ENCODE data around the gene APBB2.

APBB2 gene

DNA sequence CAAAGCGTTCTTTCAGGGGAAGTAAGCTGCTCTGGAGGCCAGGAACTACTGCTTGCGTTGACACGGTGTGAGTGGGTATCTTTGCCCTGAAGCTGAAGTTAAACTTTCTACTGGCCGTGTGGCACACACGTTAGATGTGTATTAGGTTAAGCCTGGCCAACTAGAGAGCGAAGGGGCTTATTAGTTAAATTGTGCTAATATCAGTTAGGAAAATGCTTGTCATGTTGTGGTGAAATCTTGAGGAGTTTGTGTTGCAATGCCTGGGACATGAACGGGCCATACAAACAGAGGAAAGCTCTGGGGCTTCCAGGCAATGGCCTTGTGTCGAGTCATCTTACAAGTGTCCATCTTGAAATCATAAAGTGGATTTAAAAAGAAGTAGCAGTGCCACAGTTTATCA, 402.0 kb downstream of the APBB2 start:
- TF ChIP-seq BACH2 (CRISPR knock-in tag; IDR thresholded peaks at IDR 0.05; ENCODE audit: borderline replicate concordance) (no peak), ZNF565 (CRISPR knock-in tag; conservative IDR thresholded peaks at IDR 0.05; ENCODE audit: low read depth) (no peak), ESRRG (CRISPR knock-in tag; IDR thresholded peaks at IDR 0.05) (no peak), OSR1 (CRISPR knock-in tag; IDR thresholded peaks at IDR 0.05) (no peak), CSDC2 (CRISPR knock-in tag; IDR thresholded peaks at IDR 0.05) (no peak), RARB (CRISPR knock-in tag; IDR thresholded peaks at IDR 0.05) (no peak), ISL1 (CRISPR knock-in tag; IDR thresholded peaks at IDR 0.05) (no peak), TCF4 (CRISPR knock-in tag; IDR thresholded peaks at IDR 0.05; ENCODE audit: borderline replicate concordance) (no peak), ARNTL (CRISPR knock-in tag; IDR thresholded peaks at IDR 0.05; ENCODE audit: borderline replicate concordance, low read depth) (no peak)
- no peak for ATAC-seq

DNA sequence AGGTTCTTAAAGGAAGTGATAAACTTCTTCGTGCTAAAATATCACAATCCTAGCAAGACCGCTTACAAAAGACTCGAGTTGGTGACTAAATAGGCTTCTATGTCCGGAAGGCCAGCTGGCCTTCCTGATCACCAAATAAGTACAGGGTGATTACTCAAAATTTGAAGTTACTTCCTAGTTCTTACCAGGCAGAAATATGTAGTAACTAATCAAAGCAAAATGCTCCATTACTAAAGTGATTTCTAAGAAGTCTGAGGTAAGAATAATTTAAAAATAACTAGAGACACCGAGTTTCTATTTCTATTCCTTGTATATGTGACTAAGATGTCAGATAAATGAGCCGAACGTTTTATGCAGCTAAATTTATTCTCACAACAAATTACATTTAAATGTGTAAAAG, 402.4 kb downstream of the APBB2 start:
- ATAC-seq: no peak
- TF ChIP-seq CSDC2 (CRISPR knock-in tag; IDR thresholded peaks at IDR 0.05) (no peak), ZFP30 (CRISPR knock-in tag; IDR thresholded peaks at IDR 0.05) (no peak), RARB (CRISPR knock-in tag; IDR thresholded peaks at IDR 0.05) (no peak), ZFP3 (CRISPR knock-in tag; IDR thresholded peaks at IDR 0.05) (no peak), BACH2 (CRISPR knock-in tag; IDR thresholded peaks at IDR 0.05; ENCODE audit: borderline replicate concordance) (no peak), SNAI2 (CRISPR knock-in tag; IDR thresholded peaks at IDR 0.05) (no peak)
- TF ChIP-seq, protein P1, sequence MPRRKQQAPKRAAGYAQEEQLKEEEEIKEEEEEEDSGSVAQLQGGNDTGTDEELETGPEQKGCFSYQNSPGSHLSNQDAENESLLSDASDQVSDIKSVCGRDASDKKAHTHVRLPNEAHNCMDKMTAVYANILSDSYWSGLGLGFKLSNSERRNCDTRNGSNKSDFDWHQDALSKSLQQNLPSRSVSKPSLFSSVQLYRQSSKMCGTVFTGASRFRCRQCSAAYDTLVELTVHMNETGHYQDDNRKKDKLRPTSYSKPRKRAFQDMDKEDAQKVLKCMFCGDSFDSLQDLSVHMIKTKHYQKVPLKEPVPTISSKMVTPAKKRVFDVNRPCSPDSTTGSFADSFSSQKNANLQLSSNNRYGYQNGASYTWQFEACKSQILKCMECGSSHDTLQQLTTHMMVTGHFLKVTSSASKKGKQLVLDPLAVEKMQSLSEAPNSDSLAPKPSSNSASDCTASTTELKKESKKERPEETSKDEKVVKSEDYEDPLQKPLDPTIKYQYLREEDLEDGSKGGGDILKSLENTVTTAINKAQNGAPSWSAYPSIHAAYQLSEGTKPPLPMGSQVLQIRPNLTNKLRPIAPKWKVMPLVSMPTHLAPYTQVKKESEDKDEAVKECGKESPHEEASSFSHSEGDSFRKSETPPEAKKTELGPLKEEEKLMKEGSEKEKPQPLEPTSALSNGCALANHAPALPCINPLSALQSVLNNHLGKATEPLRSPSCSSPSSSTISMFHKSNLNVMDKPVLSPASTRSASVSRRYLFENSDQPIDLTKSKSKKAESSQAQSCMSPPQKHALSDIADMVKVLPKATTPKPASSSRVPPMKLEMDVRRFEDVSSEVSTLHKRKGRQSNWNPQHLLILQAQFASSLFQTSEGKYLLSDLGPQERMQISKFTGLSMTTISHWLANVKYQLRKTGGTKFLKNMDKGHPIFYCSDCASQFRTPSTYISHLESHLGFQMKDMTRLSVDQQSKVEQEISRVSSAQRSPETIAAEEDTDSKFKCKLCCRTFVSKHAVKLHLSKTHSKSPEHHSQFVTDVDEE (CRISPR knock-in tag; IDR thresholded peaks at IDR 0.05): no peak
- TF ChIP-seq, protein P2, sequence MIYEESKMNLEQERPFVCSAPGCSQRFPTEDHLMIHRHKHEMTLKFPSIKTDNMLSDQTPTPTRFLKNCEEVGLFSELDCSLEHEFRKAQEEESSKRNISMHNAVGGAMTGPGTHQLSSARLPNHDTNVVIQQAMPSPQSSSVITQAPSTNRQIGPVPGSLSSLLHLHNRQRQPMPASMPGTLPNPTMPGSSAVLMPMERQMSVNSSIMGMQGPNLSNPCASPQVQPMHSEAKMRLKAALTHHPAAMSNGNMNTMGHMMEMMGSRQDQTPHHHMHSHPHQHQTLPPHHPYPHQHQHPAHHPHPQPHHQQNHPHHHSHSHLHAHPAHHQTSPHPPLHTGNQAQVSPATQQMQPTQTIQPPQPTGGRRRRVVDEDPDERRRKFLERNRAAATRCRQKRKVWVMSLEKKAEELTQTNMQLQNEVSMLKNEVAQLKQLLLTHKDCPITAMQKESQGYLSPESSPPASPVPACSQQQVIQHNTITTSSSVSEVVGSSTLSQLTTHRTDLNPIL (CRISPR knock-in tag; IDR thresholded peaks at IDR 0.05; ENCODE audit: low read depth): no peak

DNA sequence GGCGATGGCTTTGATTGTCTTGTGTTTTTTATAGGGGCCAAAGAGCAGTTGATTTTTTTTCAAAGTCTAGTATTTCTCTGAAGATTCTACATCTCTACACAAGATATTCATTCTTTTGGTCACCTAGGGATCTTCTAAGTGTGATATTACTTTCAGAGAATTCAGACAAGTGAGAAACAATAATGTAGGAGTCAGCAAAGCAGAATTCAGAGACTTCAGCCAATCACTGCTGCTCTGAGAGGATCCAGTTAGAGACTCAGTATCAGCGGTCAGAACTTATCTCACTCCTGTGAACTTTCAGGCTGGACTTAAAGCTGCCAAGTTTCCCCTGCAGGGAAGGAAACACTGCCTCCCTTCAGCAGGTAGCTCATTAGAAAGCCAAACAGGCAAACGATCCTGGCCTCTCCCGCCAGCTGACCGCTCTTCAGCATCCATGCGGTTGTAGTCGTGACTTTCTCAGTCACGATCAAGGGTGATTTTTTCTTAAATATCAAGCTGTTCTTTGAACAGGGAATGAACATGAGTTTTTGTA, 405.4 kb downstream of the APBB2 start:
- ATAC-seq: no peak
- TF ChIP-seq ZNF70 (CRISPR knock-in tag; IDR thresholded peaks at IDR 0.05) (no peak), CSDC2 (CRISPR knock-in tag; IDR thresholded peaks at IDR 0.05) (no peak), ISL1 (CRISPR knock-in tag; IDR thresholded peaks at IDR 0.05) (no peak), GLIS3 (CRISPR knock-in tag; IDR thresholded peaks at IDR 0.05) (no peak), OSR1 (CRISPR knock-in tag; IDR thresholded peaks at IDR 0.05) (no peak), ZNF565 (CRISPR knock-in tag; conservative IDR thresholded peaks at IDR 0.05; ENCODE audit: low read depth) (no peak), ESRRG (CRISPR knock-in tag; IDR thresholded peaks at IDR 0.05) (no peak), RARB (CRISPR knock-in tag; IDR thresholded peaks at IDR 0.05) (no peak), ARNTL (CRISPR knock-in tag; IDR thresholded peaks at IDR 0.05; ENCODE audit: borderline replicate concordance, low read depth) (no peak), TOX (CRISPR knock-in tag; IDR thresholded peaks at IDR 0.05; ENCODE audit: borderline replicate concordance) (no peak), BACH2 (CRISPR knock-in tag; IDR thresholded peaks at IDR 0.05; ENCODE audit: borderline replicate concordance) (no peak)
- TF ChIP-seq, protein P3, sequence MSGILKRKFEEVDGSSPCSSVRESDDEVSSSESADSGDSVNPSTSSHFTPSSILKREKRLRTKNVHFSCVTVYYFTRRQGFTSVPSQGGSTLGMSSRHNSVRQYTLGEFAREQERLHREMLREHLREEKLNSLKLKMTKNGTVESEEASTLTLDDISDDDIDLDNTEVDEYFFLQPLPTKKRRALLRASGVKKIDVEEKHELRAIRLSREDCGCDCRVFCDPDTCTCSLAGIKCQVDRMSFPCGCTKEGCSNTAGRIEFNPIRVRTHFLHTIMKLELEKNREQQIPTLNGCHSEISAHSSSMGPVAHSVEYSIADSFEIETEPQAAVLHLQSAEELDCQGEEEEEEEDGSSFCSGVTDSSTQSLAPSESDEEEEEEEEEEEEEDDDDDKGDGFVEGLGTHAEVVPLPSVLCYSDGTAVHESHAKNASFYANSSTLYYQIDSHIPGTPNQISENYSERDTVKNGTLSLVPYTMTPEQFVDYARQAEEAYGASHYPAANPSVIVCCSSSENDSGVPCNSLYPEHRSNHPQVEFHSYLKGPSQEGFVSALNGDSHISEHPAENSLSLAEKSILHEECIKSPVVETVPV (CRISPR knock-in tag; IDR thresholded peaks at IDR 0.05): no peak
- TF ChIP-seq, protein P4, sequence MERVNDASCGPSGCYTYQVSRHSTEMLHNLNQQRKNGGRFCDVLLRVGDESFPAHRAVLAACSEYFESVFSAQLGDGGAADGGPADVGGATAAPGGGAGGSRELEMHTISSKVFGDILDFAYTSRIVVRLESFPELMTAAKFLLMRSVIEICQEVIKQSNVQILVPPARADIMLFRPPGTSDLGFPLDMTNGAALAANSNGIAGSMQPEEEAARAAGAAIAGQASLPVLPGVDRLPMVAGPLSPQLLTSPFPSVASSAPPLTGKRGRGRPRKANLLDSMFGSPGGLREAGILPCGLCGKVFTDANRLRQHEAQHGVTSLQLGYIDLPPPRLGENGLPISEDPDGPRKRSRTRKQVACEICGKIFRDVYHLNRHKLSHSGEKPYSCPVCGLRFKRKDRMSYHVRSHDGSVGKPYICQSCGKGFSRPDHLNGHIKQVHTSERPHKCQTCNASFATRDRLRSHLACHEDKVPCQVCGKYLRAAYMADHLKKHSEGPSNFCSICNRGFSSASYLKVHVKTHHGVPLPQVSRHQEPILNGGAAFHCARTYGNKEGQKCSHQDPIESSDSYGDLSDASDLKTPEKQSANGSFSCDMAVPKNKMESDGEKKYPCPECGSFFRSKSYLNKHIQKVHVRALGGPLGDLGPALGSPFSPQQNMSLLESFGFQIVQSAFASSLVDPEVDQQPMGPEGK (CRISPR knock-in tag; IDR thresholded peaks at IDR 0.05; ENCODE audit: borderline replicate concordance): no peak
- TF ChIP-seq, protein P1 (CRISPR knock-in tag; IDR thresholded peaks at IDR 0.05): no peak

All from SK-N-SH treated with all-trans-retinoic acid at 6 μM for 48 hours (cell line).